GM15510 (cell line): Measurements from ENCODE around the gene BTK.

Experiments used
- POLR2A ChIP-seq: IDR thresholded peaks from 3 replicates; pipeline ENCODE4 v1.6.1; 2011; ENCODE audit warnings: borderline replicate concordance; ENCODE audit not compliant: insufficient read length; ENCODE audit errors: extremely low read depth

BTK gene

GRCh38 chrX:101385795-101386541, at the start of gene BTK:
Gene BTK, minus strand, starts transcription at chrX:101386191. Its CDS starts 10,907 bp downstream, at chrX:101375284.
- TF ChIP-seq POLR2A: peak; percentile 52

- TF ChIP-seq POLR2A: no peak
These were observed 44.6 kb upstream of the BTK start for GRCh38 chrX:101430457-101431078.

- TF ChIP-seq POLR2A: no peak
These were observed 43.9 kb upstream of the BTK start for GRCh38 chrX:101429934-101430333.

- TF ChIP-seq POLR2A: no peak
These were observed 42.0 kb upstream of the BTK start for GRCh38 chrX:101427954-101428353.

GRCh38 chrX:101419489-101419888, 33.5 kb upstream of the BTK start:
- no peak for TF ChIP-seq POLR2A

GRCh38 chrX:101417981-101418841, 32.2 kb upstream of the BTK start:
- peak; percentile 13 for TF ChIP-seq POLR2A

GRCh38 chrX:101417190-101417589, 31.2 kb upstream of the BTK start:
- no peak for TF ChIP-seq POLR2A

GRCh38 chrX:101416691-101417090, 30.7 kb upstream of the BTK start:
- no peak for TF ChIP-seq POLR2A

- no peak for TF ChIP-seq POLR2A
These were observed 29.5 kb upstream of the BTK start for GRCh38 chrX:101415180-101416145.

GRCh38 chrX:101411984-101412383, 26.0 kb upstream of the BTK start:
- no peak for TF ChIP-seq POLR2A

- TF ChIP-seq POLR2A: no peak
These were observed 24.5 kb upstream of the BTK start for GRCh38 chrX:101410461-101410860.

GRCh38 chrX:101409043-101409442, 23.1 kb upstream of the BTK start:
- TF ChIP-seq POLR2A: no peak

- TF ChIP-seq POLR2A: no peak
These were observed 22.5 kb upstream of the BTK start for GRCh38 chrX:101408532-101408841.
